A549 (cell line): Measurements from ENCODE around the gene UQCRH. TPM values are rescaled to one million over a fixed set of nuclear protein-coding genes. Genes with fewer than 3 reads are reported as not detected.

Experiments used
- ATAC-seq, 2 experiments: fragments of 200-7000 bp in 1 of 2; fragments of >200 bp in 1 of 2; cut with Nextera tagmentation in 1 of 2; cut with Tn5 transposase in 1 of 2; 3 replicates each; pipeline versions ENCODE4 v1.8.0 to v1.9.1; 2018 to 2020; ENCODE audit warnings: mild to moderate bottlenecking in 1 of 2, moderate library complexity in 1 of 2
- CTCF ChIA-PET: fragments of 300-600 bp; sonication (Branson Sonifier 250); formaldehyde crosslinking; extraction: SDS; loops from one replicate; lab custom pipeline; 2021; ENCODE audit warnings: antibody characterized with exemption, inconsistent platforms; lab: Yijun Ruan, JAX
- POLR2A ChIA-PET: fragments of 350-600 bp; formaldehyde crosslinking; extraction: SDS; loops from one replicate; lab custom pipeline; 2021; ENCODE audit warnings: antibody characterized with exemption, inconsistent platforms; lab: Yijun Ruan, JAX
- DNase-seq, 2 experiments: peaks; one replicate each; pipeline versions ENCODE4 v3.0.0 to v3.0.0-alpha.2; 2011 to 2016; ENCODE audit warnings: low read depth in 1 of 2, low spot score in 1 of 2
- FAIRE-seq: peaks from 2 replicates; lab custom pipeline; 2011; peaks lifted over from hg19 to GRCh38; lab: Jason Lieb, UNC
- H3K27ac ChIP-seq, 2 experiments: fragments of >200 bp; sonication (Bioruptor Twin); formaldehyde crosslinking; 3 replicates each; pipeline ENCODE4 v1.5.1; 2016 to 2017
- H3K4me1 ChIP-seq: fragments of >200 bp; sonication (Bioruptor Twin); formaldehyde crosslinking; 3 replicates; pipeline ENCODE4 v1.6.1; 2016
- H3K4me2 ChIP-seq: fragments of >200 bp; sonication (Bioruptor Twin); formaldehyde crosslinking; 3 replicates; pipeline ENCODE4 v1.6.1; 2016
- H3K4me3 ChIP-seq: fragments of >200 bp; sonication (Bioruptor Twin); formaldehyde crosslinking; 3 replicates; pipeline ENCODE4 v1.5.1; 2016
- H3K9me3 ChIP-seq: fragments of >200 bp; sonication (Bioruptor Twin); formaldehyde crosslinking; 3 replicates; pipeline ENCODE4 v1.6.1; 2016
- ATOH8 ChIP-seq: fragments of 250-450 bp; sonication (Bioruptor Pico); IDR thresholded peaks from 2 replicates; pipeline ENCODE4 v1.5.0; 2020; ENCODE audit warnings: low read depth, mild to moderate bottlenecking, moderate library complexity
- BCL3 ChIP-seq: fragments of >200 bp; sonication (Bioruptor Twin); formaldehyde crosslinking; IDR thresholded peaks from 3 replicates; pipeline ENCODE4 v1.6.1; 2016
- BHLHE40 ChIP-seq: IDR thresholded peaks from 2 replicates; pipeline ENCODE4 v1.6.1; 2012; ENCODE audit warnings: low read depth, low read length, inconsistent platforms
- CBX2 ChIP-seq: fragments of 200-600 bp; sonication (generic); IDR thresholded peaks from 2 replicates; pipeline ENCODE4 v1.6.1; 2016; ENCODE audit warnings: low read depth, mild to moderate bottlenecking, borderline replicate concordance
- CBX8 ChIP-seq: fragments of 200-600 bp; sonication (generic); IDR thresholded peaks from 2 replicates; pipeline ENCODE4 v1.6.1; 2016
- CHD2 ChIP-seq: fragments of 150-350 bp; IDR thresholded peaks from 2 replicates; pipeline ENCODE4 v1.6.1; 2014; ENCODE audit warnings: low read length; ENCODE audit not compliant: partially characterized antibody
- EHMT2 ChIP-seq: fragments of 200-600 bp; sonication (generic); IDR thresholded peaks from 2 replicates; pipeline ENCODE4 v1.6.1; 2016; ENCODE audit warnings: antibody characterized with exemption, low read depth, mild to moderate bottlenecking, moderate library complexity
- ELK1 ChIP-seq: fragments of 150-350 bp; IDR thresholded peaks from 2 replicates; pipeline ENCODE4 v1.6.1; 2014; ENCODE audit warnings: low read depth, mild to moderate bottlenecking, low read length
- EP300 ChIP-seq, 2 experiments: fragments of >200 bp; sonication (Bioruptor Twin); formaldehyde crosslinking; IDR thresholded peaks; 2 replicates in 1 of 2; 3 replicates in 1 of 2; pipeline ENCODE4 v1.6.1; 2016 to 2017
- GATA3 ChIP-seq: IDR thresholded peaks from 2 replicates; pipeline ENCODE4 v1.6.1; 2012; ENCODE audit warnings: borderline replicate concordance
- HES2 ChIP-seq: fragments of >200 bp; sonication (Bioruptor Twin); formaldehyde crosslinking; IDR thresholded peaks from 2 replicates; pipeline ENCODE4 v1.6.1; 2016
- HMGXB4 ChIP-seq: fragments of 250-450 bp; sonication (Bioruptor Pico); IDR thresholded peaks from 2 replicates; pipeline ENCODE4 v1.5.0; 2021; ENCODE audit warnings: mild to moderate bottlenecking, moderate library complexity, borderline replicate concordance
- HOXA7 ChIP-seq: fragments of 250-450 bp; sonication (Bioruptor Pico); IDR thresholded peaks from 2 replicates; pipeline ENCODE4 v1.5.0; 2020; ENCODE audit warnings: mild to moderate bottlenecking, moderate library complexity
- KDM1A ChIP-seq: fragments of 200-600 bp; sonication (generic); IDR thresholded peaks from 2 replicates; pipeline ENCODE4 v1.6.1; 2016; ENCODE audit warnings: low read depth, mild to moderate bottlenecking
- NFE2L2 ChIP-seq: fragments of 150-350 bp; conservative IDR thresholded peaks from 2 replicates; pipeline ENCODE4 v1.6.1; 2014; ENCODE audit warnings: low read length
- POLR2A ChIP-seq: IDR thresholded peaks from 2 replicates; pipeline ENCODE4 v1.6.1; 2012; ENCODE audit warnings: mild to moderate bottlenecking, low read length
- RAD21 ChIP-seq, 2 experiments: fragments of >200 bp in 1 of 2; sonication (Bioruptor Twin) in 1 of 2; formaldehyde crosslinking in 1 of 2; IDR thresholded peaks in 1 of 2; conservative IDR thresholded peaks in 1 of 2; 2 replicates in 1 of 2; 3 replicates in 1 of 2; pipeline ENCODE4 v1.6.1; 2012 to 2018; ENCODE audit warnings: inconsistent platforms in 1 of 2
- RARB ChIP-seq: fragments of 250-450 bp; sonication (Bioruptor Pico); IDR thresholded peaks from 2 replicates; pipeline ENCODE4 v1.8.0; 2021; ENCODE audit warnings: mild to moderate bottlenecking, moderate library complexity
- RCOR1 ChIP-seq: fragments of 150-350 bp; IDR thresholded peaks from 2 replicates; pipeline ENCODE4 v1.6.1; 2014; ENCODE audit warnings: antibody characterized with exemption, low read length, low read depth
- REST ChIP-seq: fragments of 200-600 bp; sonication (generic); IDR thresholded peaks from 2 replicates; pipeline ENCODE4 v1.6.1; 2016; ENCODE audit warnings: antibody characterized with exemption, mild to moderate bottlenecking, moderate library complexity
- ZNF302 ChIP-seq: fragments of 250-450 bp; sonication (Bioruptor Pico); IDR thresholded peaks from 2 replicates; pipeline ENCODE4 v1.9.0; 2021; ENCODE audit warnings: inconsistent platforms, mild to moderate bottlenecking, moderate library complexity
- WGBS: methylation state at CpG from one replicate; pipeline ENCODE4 v1.1.6; 2017; ENCODE audit errors: missing lambda C conversion rate; 5-methylcytosine and 5-hydroxymethylcytosine counted together
- polyA plus RNA-seq, 4 experiments: library from polyadenylated mRNA; depleted of rRNA in 3 of 4; stranded (reverse); fragments of >200 nt; fragmentation: RNase III in 1 of 4; extraction: RNeasy Plus Mini Kit Qiagen cat#74134 plus additional on column Dnase treatment in 1 of 4; gene quantifications; 2 replicates in 3 of 4; 3 replicates in 1 of 4; pipeline ENCODE4 v1.2.3, GENCODE V29; 2011 to 2017

The UQCRH gene
- polyA plus RNA-seq, 2 of the 4 experiments (the other 2 are of a cell fraction), result 762 to 793 TPM

GRCh38 chr1:46289976-46290375, 13.5 kb upstream of the UQCRH start (continued):
- TF ChIP-seq BCL3 (no peak), RARB (CRISPR knock-in tag) (no peak), NFE2L2 (no peak), POLR2A (no peak)

- CTCF ChIA-PET, result interaction anchor here (2.1 kb wide), 1 partner anchor 10 kb away, joined by 4 read pairs; no protein-coding TSS in a partner anchor
- no peak overlapping the region for H3K4me3 ChIP-seq
- FAIRE-seq (no peak), DNase-seq (no peak), ATAC-seq (no peak)
- 85% methylated on average over 2 of the region's 2 CpGs for WGBS
- no peak overlapping the region for H3K4me2 ChIP-seq
- no peaks in the 10 kb centered on the region for H3K9me3 ChIP-seq
- no peaks in the 10 kb centered on the region for H3K4me1 ChIP-seq
- TF ChIP-seq HMGXB4 (CRISPR knock-in tag), result no peak
- TF ChIP-seq CBX8, result no peak
- TF ChIP-seq ELK1, result no peak
- TF ChIP-seq GATA3, result no peak
- no peak for TF ChIP-seq RAD21 (conservative IDR thresholded peaks at IDR 0.05 in 1 of 2, IDR thresholded peaks at IDR 0.05 in 1 of 2)
- TF ChIP-seq HES2, result no peak
- TF ChIP-seq POLR2A, result no peak
- no peak for TF ChIP-seq EHMT2
- TF ChIP-seq HOXA7, result no peak
- TF ChIP-seq ZNF302 (CRISPR knock-in tag), result no peak
- TF ChIP-seq ATOH8 (CRISPR knock-in tag), result no peak
- TF ChIP-seq CHD2, result no peak
- TF ChIP-seq NFE2L2, result no peak
- no peak for TF ChIP-seq RCOR1
- no peak for TF ChIP-seq KDM1A
- TF ChIP-seq CBX2, result no peak
- no peak for TF ChIP-seq REST
- no peak for TF ChIP-seq EP300 (IDR thresholded peaks at IDR 0.05)
- TF ChIP-seq BHLHE40, result no peak
- no peak overlapping the region for H3K27ac ChIP-seq
- POLR2A ChIA-PET, result no interaction called here
Measured at GRCh38 chr1:46295306-46295705, 8.2 kb upstream of the UQCRH start.
